H9 (cell line): Measurements from ENCODE around the gene LDB3. TPM values are rescaled to one million over a fixed set of nuclear protein-coding genes. Genes with fewer than 3 reads are reported as not detected.

Experiments
- DNase-seq: peaks from one replicate; pipeline ENCODE4 v3.0.0-alpha.2; 2017
- H2AFZ ChIP-seq: one replicate; pipeline ENCODE4 v1.6.1; 2013; ENCODE audit warnings: mild to moderate bottlenecking, low read length, control low read depth, moderate library complexity
- H2AK5ac ChIP-seq: 2 replicates; pipeline ENCODE4 v1.6.1; 2013; ENCODE audit warnings: low read length, control low read depth, mixed read lengths; ENCODE audit not compliant: insufficient read length
- H2BK120ac ChIP-seq: one replicate; pipeline ENCODE4 v1.6.1; 2013; ENCODE audit warnings: low read depth, mild to moderate bottlenecking, low read length, control low read depth, inconsistent platforms; ENCODE audit not compliant: poor library complexity, severe bottlenecking
- H2BK12ac ChIP-seq: 2 replicates; pipeline ENCODE4 v1.6.1; 2013; ENCODE audit warnings: low read length, control low read depth, mixed read lengths, low read depth; ENCODE audit not compliant: insufficient read length
- H2BK15ac ChIP-seq: 2 replicates; pipeline ENCODE4 v1.6.1; 2013; ENCODE audit warnings: low read depth, low read length, control low read depth
- H2BK20ac ChIP-seq: one replicate; pipeline ENCODE4 v1.6.1; 2013; ENCODE audit warnings: low read depth, mild to moderate bottlenecking, low read length, control low read depth, inconsistent platforms; ENCODE audit not compliant: poor library complexity, severe bottlenecking
- H2BK5ac ChIP-seq: 2 replicates; pipeline ENCODE4 v1.6.1; 2013; ENCODE audit warnings: low read length, control low read depth, mixed read lengths; ENCODE audit not compliant: insufficient read length
- H3K14ac ChIP-seq: 2 replicates; pipeline ENCODE4 v1.6.1; 2013; ENCODE audit warnings: low read length, control low read depth; ENCODE audit not compliant: insufficient read depth
- H3K18ac ChIP-seq: 2 replicates; pipeline ENCODE4 v1.6.1; 2013; ENCODE audit warnings: low read depth, mild to moderate bottlenecking, mixed read lengths, low read length, control low read depth; ENCODE audit not compliant: insufficient read length
- H3K23ac ChIP-seq: 2 replicates; pipeline ENCODE4 v1.6.1; 2013; ENCODE audit warnings: low read length, control low read depth, mixed read lengths, low read depth; ENCODE audit not compliant: insufficient read length
- H3K23me2 ChIP-seq: 2 replicates; pipeline ENCODE4 v1.6.1; 2013; ENCODE audit warnings: low read depth, mild to moderate bottlenecking, mixed read lengths, low read length, control low read depth; ENCODE audit not compliant: insufficient read length, poor library complexity, severe bottlenecking
- H3K27ac ChIP-seq: 2 replicates; pipeline ENCODE4 v1.5.1; 2013; ENCODE audit warnings: low read length, control low read depth, mixed read lengths, low read depth; ENCODE audit not compliant: insufficient read length
- H3K27me3 ChIP-seq: 2 replicates; pipeline ENCODE4 v1.6.1; 2013; ENCODE audit warnings: low read length, control low read depth, inconsistent platforms; ENCODE audit not compliant: insufficient read depth
- H3K4ac ChIP-seq: 2 replicates; pipeline ENCODE4 v1.6.1; 2013; ENCODE audit warnings: low read depth, mild to moderate bottlenecking, control low read depth, inconsistent platforms, low read length, moderate library complexity
- H3K4me1 ChIP-seq: 2 replicates; pipeline ENCODE4 v1.6.1; 2013; ENCODE audit warnings: low read length, control low read depth, inconsistent platforms; ENCODE audit not compliant: insufficient read depth
- H3K4me2 ChIP-seq: 2 replicates; pipeline ENCODE4 v1.6.1; 2013; ENCODE audit warnings: low read length, control low read depth, mixed read lengths; ENCODE audit not compliant: insufficient read length, insufficient read depth
- H3K56ac ChIP-seq: 2 replicates; pipeline ENCODE4 v1.6.1; 2013; ENCODE audit warnings: low read depth, mild to moderate bottlenecking, mixed read lengths, low read length, control low read depth; ENCODE audit not compliant: insufficient read length
- H3K79me1 ChIP-seq: 2 replicates; pipeline ENCODE4 v1.6.1; 2013; ENCODE audit warnings: low read depth, mild to moderate bottlenecking, moderate library complexity, low read length, control low read depth, inconsistent platforms; ENCODE audit not compliant: insufficient read depth, poor library complexity, severe bottlenecking
- H3K79me2 ChIP-seq: 2 replicates; pipeline ENCODE4 v1.6.1; 2013; ENCODE audit warnings: low read length, control low read depth, inconsistent platforms; ENCODE audit not compliant: insufficient read depth
- H3K9ac ChIP-seq: 2 replicates; pipeline ENCODE4 v1.6.1; 2013; ENCODE audit warnings: low read length, control low read depth, mixed read lengths; ENCODE audit not compliant: insufficient read length; ENCODE audit errors: extremely low read depth
- H3K9me3 ChIP-seq: one replicate; pipeline ENCODE4 v1.6.1; 2013; ENCODE audit warnings: low read depth, low read length, inconsistent platforms; ENCODE audit not compliant: control insufficient read depth
- H3T11ph ChIP-seq: one replicate; pipeline ENCODE4 v1.6.1; 2013; ENCODE audit warnings: mild to moderate bottlenecking, low read length, control low read depth, inconsistent platforms
- H4K20me1 ChIP-seq: one replicate; pipeline ENCODE4 v1.6.1; 2013; ENCODE audit not compliant: control insufficient read depth, insufficient read length, insufficient read depth
- H4K5ac ChIP-seq: 2 replicates; pipeline ENCODE4 v1.6.1; 2013; ENCODE audit warnings: low read depth, mild to moderate bottlenecking, mixed read lengths, low read length, control low read depth; ENCODE audit not compliant: insufficient read length
- H4K8ac ChIP-seq: replicated peaks from 2 replicates; pipeline ENCODE4 v1.6.1; 2013; ENCODE audit warnings: low read length, control low read depth, mixed read lengths, low read depth; ENCODE audit not compliant: insufficient read length
- H4K91ac ChIP-seq: 2 replicates; pipeline ENCODE4 v1.6.1; 2013; ENCODE audit warnings: low read depth, mild to moderate bottlenecking, moderate library complexity, mixed read lengths, low read length, control low read depth; ENCODE audit not compliant: insufficient read length
- H3K27ac Mint-ChIP-seq, 3 experiments: 2 replicates in 2 of 3; 3 replicates in 1 of 3; pipeline ENCODE4 v1.8.0; 2020 to 2021; ENCODE audit warnings: mixed read lengths in 3 of 3, mild to moderate bottlenecking in 1 of 3, moderate library complexity in 1 of 3
- H3K27me3 Mint-ChIP-seq: 2 replicates; pipeline ENCODE4 v1.8.0; 2021; ENCODE audit warnings: low read depth, mild to moderate bottlenecking, moderate library complexity, mixed read lengths
- H3K36me3 Mint-ChIP-seq, 3 experiments: 2 replicates in 2 of 3; 3 replicates in 1 of 3; pipeline ENCODE4 v1.8.0; 2020 to 2021; ENCODE audit warnings: low read depth in 3 of 3, mixed read lengths in 3 of 3; ENCODE audit not compliant: insufficient read depth in 1 of 3
- H3K4me1 Mint-ChIP-seq, 2 experiments: 2 replicates each; pipeline ENCODE4 v1.8.0; 2020; ENCODE audit warnings: mixed read lengths in 2 of 2
- H3K4me3 Mint-ChIP-seq, 2 experiments: 2 replicates in 1 of 2; 3 replicates in 1 of 2; pipeline ENCODE4 v1.8.0; 2020 to 2021; ENCODE audit warnings: mild to moderate bottlenecking in 2 of 2, mixed read lengths in 2 of 2, moderate library complexity in 1 of 2
- H3K9me3 Mint-ChIP-seq, 2 experiments: 2 replicates in 1 of 2; 3 replicates in 1 of 2; pipeline ENCODE4 v1.8.0; 2020; ENCODE audit warnings: mild to moderate bottlenecking in 2 of 2, mixed read lengths in 2 of 2, moderate library complexity in 1 of 2
- CTCF ChIP-seq: fragments of 200-600 bp; sonication (generic); conservative IDR thresholded peaks from 3 replicates; pipeline ENCODE4 v1.8.0; 2021; ENCODE audit warnings: antibody characterized with exemption, mild to moderate bottlenecking
- WGBS: extraction: QIAGEN DNeasy Blood & Tissue Kit; methylation state at CpG from one replicate; pipeline ENCODE4 v1.1.7; 2013; ENCODE audit warnings: missing lambda C conversion rate, low lambda C conversion rate, mixed read lengths; ENCODE audit not compliant: insufficient read length; ENCODE audit errors: extremely low coverage; 5-methylcytosine and 5-hydroxymethylcytosine counted together
- total RNA-seq: library from RNA; stranded (reverse); gene quantifications from 2 replicates; pipeline ENCODE4 v1.2.1, GENCODE V29; 2021

LDB3 gene
- total RNA-seq, 1 experiment from 2014 or later: 0.17 TPM

- H2BK120ac ChIP-seq: no peak overlapping the region
- Mint-ChIP-seq H3K27ac (peak overlapping the region; percentile 72 to 85 (median 79)), H3K9me3 (no peaks in the 10 kb centered on the region), H3K27me3 (no peaks in the 10 kb centered on the region), H3K36me3 (peaks cover 5 to 10% (median 8%) of the 10 kb centered on the region in 3 experiments; a peak in 4 of 7 replicates), H3K4me1 (peaks cover 54 to 59% of the 10 kb centered on the region in 2 experiments), H3K4me3 (peak overlapping the region; percentile 91 to 93)
- no peak overlapping the region for H3K4ac ChIP-seq
- TF ChIP-seq CTCF: no peak
- no peaks in the 10 kb centered on the region for H3K23me2 ChIP-seq
- peak overlapping the region; percentile 64 for H3K4me2 ChIP-seq
- H2BK15ac ChIP-seq: no peak overlapping the region
- no CpG with 5 or more reads among the region's 9 CpGs for WGBS
- no peak overlapping the region for H3T11ph ChIP-seq
- H2AK5ac ChIP-seq: no peak overlapping the region
- H4K91ac ChIP-seq: no peak overlapping the region
- no peak overlapping the region for H3K56ac ChIP-seq
- H3K9ac ChIP-seq: peak overlapping the region; percentile 82
- H3K79me1 ChIP-seq: peaks cover 3% of the 10 kb centered on the region
- H3K4me1 ChIP-seq: peaks cover 4% of the 10 kb centered on the region; the same call in 1 of the 2 replicates
- H4K5ac ChIP-seq: no peak overlapping the region
- no peak overlapping the region for H3K23ac ChIP-seq
- no peak overlapping the region for H4K8ac ChIP-seq
- no peaks in the 10 kb centered on the region for H4K20me1 ChIP-seq
- H3K79me2 ChIP-seq: peaks cover 66% of the 10 kb centered on the region
- H2BK5ac ChIP-seq: no peak overlapping the region
- no peak overlapping the region for H2AFZ ChIP-seq
- H3K27me3 ChIP-seq: no peaks in the 10 kb centered on the region
- no peaks in the 10 kb centered on the region for H3K9me3 ChIP-seq
- DNase-seq: no peak
- no peak overlapping the region for H3K14ac ChIP-seq
- H2BK20ac ChIP-seq: no peak overlapping the region
- no peak overlapping the region for H3K27ac ChIP-seq
- no peak overlapping the region for H3K18ac ChIP-seq
- no peak overlapping the region for H2BK12ac ChIP-seq
These were observed 90.1 kb downstream of the LDB3 start for GRCh38 chr10:86758189-86759072.
